ENCODE results near the gene SGK1.

Gene SGK1

DNA sequence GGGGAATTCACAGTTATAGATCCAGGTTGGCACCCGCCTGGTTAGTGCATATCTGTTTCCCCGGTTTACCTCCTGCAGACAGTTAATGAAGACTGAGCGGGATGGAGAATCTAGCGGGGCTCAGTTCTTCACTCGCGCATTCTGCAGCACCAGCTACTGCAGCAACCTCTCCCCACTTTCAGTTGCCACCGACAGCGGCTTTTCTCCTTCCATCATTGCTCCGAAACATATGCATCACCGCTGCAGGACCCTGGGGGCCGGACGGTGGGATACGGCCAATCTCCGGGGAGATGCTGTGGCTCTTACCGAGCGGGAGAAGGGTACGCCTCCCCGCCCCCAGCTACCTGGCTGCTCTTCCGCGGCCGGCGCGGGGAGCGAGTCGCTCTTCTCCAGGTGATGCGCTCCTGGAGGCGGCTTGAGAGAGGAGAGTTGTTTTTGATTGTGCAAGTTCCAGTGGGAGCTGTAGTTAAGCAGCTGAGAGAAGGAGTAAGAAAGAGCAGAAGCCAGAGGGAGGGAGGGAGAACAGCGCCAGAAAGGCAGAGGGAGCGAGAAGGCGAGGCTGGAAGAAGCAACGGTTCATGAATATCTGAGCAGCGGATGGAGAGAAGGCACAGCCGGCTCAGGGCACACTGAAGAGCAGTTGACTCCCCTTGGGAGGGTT lies at the start of gene SGK1:
TSS of gene SGK1 (minus strand) at position 642 of the 661 bp plus-strand sequence. CDS start 652 bp downstream, outside the sequence.
- DNase-seq, result peak; percentile 23

DNA sequence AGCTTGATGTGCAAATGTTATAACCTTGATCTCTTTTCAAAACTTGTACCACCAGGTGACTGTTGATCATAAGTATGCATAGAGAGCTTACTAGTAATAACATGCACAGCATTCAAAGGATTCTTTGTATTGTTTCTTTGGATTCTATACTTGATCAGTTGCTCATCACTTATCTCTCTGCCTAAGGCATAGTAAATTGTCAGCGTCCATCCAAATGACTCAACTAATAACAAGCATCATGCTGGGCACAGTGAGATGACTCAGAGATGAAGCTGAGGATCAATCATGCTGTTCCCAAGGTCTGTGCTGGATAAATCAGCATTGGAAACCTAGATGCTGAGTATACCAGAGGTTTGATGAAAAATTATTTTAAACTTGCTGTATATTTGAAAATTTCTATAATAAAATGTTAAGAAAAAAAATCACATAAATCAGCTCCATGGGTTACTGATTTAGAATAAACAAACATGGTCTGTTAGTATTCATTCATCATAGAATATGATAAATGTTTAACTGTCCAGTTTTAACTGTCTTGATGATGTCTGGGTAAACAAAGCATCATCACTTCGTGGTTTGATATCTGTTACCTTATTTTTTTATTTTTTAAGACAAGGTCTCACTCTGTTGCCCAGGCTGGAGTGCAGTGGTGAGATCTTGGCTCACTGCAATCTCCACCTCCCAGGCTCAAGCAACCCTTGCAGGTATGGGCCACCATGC lies 45.6 kb upstream of the SGK1 start:
- no peak for DNase-seq

GRCh38 chr6:134361011-134361410 lies 43.1 kb upstream of the SGK1 start:
- DNase-seq, result no peak

DNA sequence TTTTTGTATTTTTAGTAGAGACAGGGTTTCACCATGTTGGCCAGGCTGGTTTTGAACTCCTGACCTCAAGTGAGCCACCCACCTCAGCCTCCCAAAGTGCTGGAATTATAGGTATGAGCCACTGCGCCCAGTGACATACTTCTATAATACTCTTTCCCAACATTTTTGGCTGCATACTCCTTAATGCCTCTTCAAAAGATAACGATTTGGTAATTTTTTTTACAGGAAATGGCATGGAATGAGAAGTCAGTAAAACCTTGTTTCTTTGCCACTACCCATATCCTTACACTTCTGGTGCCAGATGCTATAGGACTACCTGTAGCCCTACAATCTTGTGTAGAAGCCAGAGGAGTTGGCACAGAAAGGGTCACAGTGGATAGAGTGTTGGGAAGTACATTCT lies 41.4 kb upstream of the SGK1 start:
- no peak for DNase-seq

- no peak for DNase-seq
These were observed 40.4 kb upstream of the SGK1 start for GRCh38 chr6:134358320-134358719.

DNA sequence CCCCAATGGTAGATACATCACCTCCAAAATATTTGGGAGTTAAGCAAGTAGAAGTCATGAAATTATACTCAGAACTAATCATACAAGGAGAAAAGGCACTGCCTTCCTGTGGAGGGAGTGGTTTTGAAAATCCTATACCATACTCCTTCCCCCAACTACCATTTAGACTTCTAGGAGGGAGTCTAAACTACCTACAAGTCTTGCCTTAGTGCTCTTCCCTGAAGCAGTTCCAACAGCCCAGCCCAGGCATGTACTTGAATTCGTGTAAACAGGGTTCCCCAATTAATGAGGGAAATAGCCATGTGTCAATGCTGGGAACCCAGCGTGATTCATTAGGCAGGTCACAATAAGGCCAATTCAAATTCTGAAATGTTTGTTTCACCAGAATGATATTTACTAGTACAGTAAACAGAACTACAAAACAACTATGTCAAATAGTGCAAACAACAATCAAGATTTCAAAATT lies 39.1 kb upstream of the SGK1 start:
- no peak for DNase-seq

DNA sequence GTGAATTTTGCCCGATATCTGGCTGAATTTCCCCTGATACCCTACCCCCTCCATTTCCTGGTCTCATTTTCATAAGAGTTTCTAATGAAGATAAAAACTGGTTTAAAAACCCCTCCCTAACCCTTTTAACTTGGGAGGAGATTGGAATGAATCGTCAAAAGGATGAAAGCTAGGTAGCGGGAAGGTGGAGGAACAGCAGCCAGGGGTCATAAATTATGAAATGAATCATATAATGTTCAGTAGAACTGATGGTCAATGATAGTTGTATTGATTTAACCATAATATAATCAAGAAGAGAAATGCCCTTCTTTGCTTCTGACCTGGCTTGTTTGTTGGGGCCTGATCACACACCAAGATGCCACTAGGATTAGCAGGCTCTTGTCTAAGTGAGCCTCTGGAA lies 38.5 kb upstream of the SGK1 start:
- DNase-seq, result no peak

DNA sequence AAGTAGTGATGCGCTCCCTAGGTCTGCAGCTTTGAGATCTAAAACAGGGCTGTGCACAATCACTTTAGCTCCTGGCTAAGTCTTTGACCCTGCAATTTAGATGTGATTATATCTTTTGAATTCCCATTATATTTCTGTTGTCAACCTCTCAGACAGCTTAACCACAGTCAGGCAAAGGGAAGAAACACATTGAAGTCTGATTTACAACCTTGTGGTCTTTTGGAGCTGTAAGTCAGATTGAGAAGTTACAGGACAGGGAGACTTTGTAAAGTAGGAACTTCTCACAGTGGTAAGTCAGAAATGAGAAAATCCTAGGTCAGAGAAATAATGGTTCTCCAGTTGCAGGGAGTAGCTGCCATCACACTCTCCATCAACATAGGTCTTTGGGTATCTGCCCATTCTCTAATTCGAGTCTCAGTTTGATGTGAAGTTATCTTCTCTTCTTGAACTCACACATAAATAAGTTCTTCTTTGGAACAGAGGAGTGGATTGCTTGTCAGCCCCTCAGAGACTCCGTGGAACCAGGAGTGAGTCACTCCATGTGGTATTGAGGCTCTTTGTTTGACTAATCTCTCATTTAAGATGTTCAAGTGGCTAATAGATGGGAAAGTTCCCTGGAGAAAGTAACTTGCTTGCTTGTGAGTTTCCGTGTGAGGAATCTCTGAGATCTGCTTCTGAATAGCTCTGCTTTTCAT lies 35.0 kb upstream of the SGK1 start:
- DNase-seq, result no peak

GRCh38 chr6:134351615-134352474 lies 33.9 kb upstream of the SGK1 start:
- peak; percentile 6 for DNase-seq

- no peak for DNase-seq
These were observed 30.2 kb upstream of the SGK1 start for GRCh38 chr6:134347885-134348805.

DNA sequence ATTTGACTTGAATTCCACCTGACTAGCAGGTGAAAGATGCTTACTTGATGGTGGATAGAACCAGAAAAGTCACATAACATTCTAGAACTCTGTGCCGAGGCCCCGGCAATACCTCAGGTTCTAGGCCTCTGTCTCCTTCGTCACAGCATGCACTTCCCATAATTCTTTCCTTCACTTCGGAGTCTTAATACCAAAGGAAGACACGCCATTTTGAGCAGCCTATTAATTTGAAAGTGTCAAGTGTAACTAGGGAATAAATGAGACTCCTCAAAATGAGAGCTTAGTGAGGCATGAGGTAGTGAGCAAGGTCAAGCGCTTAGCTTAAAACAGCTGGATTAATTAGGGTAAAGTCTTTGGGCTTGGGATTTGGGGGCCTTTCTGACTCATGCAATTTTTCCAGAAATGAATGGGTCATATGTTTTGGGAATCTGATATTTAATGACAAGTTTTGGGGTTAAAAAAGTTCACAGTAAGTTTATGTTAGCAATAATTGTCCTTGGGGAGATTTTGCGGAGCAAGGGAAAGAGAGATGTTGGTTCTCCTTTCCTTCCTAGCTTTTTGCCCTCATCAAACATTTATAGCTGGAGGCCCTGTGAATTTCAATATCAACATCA lies 29.1 kb upstream of the SGK1 start:
- DNase-seq, result no peak

GRCh38 chr6:134345789-134346188 lies 27.9 kb upstream of the SGK1 start:
- no peak for DNase-seq

DNA sequence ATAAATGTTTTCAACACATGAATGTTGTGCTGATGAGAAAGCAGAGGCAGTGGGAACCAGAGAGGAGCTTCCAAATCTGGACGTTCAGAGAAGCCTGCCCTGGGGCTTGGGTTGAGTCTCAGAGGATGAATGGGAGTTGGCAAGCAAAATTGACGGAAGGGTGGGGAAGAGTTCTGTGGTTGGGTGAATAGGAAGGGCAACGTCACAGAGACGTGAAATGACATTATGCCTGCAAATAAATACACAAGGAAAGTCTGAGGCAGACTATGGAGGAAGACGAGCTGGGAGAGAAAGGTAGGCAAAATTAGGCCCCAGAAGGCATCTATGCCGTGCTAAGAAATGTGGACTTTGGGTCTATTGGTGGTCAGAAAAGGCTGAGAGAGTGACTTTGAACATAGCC lies 25.2 kb upstream of the SGK1 start:
- no peak for DNase-seq

DNA sequence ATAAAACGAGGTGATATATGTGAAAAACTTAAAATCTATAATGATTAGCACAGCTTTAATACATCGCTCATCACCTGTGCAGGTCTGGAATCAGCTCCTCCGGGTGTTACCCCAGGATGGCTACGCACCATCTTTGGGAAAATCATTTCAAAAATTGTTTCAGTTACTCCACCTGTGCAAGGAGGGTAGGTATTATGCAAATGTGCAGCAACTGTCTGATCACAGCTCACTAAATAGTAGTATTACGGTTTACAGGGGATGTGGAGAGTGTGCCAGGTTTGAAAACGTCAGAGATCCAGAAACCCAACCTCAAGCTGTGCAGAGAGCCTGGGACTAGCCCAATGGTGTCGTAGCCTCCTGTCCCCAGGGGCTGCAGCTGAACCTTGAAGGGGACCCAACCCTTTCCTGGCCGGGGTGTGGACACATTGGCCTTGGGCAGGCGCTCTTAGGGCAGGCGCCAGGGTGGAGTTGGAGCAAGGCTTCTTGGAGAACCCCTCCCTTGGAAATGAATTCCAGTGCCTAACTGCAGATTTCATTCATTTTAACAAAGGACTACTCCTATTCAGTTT lies 24.2 kb upstream of the SGK1 start:
- no peak for DNase-seq

GRCh38 chr6:134340179-134340975 lies 22.5 kb upstream of the SGK1 start:
- no peak for DNase-seq

DNA sequence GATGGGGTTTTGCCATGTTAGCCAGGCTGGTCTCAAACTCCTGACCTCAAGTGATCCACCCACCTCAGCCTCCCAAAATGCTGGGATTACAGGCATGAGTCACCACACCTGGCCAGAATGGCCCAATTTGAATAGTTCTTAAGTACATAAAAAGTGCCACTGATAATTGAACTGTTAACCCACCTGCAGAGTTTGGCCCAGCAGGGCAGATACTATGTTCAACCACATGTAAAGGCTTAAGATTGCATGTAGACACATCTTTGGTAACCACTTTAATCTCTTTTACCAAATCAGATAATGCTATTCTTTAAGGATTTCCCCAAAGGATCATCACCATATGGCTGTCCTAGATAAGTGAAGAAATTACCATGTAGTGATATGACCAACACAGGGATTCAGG lies 21.3 kb upstream of the SGK1 start:
- no peak for DNase-seq

DNA sequence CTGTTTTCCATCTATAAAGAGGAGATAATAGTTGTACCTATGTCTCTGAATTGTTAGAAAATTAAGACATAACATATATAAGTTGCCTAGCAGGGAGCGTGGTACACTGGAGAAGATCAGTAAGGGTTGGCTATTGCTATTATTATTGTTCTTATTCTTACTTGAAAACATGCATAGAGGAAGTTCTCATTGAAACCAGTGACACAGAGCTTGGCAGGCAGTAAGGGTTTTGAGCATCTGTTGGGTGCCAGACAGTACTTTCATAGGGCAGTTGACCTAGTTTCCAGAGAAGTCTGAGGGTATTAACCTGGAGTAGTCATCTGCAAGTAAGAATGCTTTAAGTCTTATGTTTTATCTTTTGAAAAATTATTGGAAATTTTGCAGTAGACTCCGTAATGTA lies 13.3 kb upstream of the SGK1 start:
- DNase-seq, result no peak

DNA sequence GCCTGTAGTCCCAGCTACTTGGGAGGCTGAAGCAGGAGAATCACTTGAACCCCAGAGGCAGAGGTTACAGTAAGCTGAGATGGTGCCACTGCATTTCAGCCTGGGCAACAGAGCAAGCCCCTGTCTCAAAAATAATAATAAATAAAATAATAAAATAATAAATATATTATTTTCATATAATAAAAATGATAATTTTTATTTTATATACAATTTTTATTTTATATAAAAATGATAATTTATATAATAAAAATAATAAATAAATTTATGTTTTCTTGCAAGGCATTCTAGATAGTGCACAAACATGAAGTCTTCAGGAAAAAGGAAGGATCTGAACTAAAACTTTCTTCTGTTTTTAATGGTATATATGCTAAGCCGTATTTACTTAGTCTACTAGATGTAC lies 12.6 kb upstream of the SGK1 start:
- no peak for DNase-seq

DNA sequence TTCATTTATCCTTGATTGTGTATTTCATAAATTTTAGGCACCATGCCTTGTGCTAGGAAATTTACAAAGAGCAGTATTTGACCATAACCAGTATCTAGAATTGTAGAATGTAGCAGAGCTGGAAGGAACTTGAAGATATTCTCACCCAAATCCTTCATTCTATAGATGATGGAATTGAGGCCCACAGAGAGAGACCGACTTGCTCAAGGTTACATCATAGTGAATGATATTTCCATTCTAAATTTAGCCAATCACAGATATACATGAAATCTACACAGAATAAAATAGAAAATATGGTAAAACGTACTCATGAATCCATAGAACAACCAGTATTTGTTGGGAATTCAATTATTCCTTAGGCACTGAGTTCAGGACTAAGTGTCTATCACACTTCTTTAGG lies 10.9 kb upstream of the SGK1 start:
- no peak for DNase-seq

GRCh38 chr6:134328138-134328537 lies 10.2 kb upstream of the SGK1 start:
- DNase-seq, result no peak
